SK-N-SH (cell line): ENCODE measurements around the gene CYP1B1. TPM values are rescaled to one million over a fixed set of nuclear protein-coding genes. Genes with fewer than 3 reads are reported as not detected.
A peak's percentile ranks its signal among the peaks of the same experiment; 100 is the strongest.

Experiments
- CTCF ChIA-PET: fragments of 300-600, 350-600 bp; formaldehyde crosslinking; extraction: SDS; loops from one replicate; lab custom pipeline; 2021; lab: Yijun Ruan, JAX
- POLR2A ChIA-PET: fragments of 350-600 bp; sonication (Branson Sonifier 250); formaldehyde crosslinking; extraction: SDS; loops from one replicate; lab custom pipeline; 2020; ENCODE audit warnings: antibody characterized with exemption, inconsistent platforms; lab: Yijun Ruan, JAX
- DNase-seq: peaks from one replicate; pipeline ENCODE4 v3.0.0; 2012
- H2AFZ ChIP-seq: fragments of 200-600 bp; sonication (generic); 2 replicates; pipeline ENCODE4 v1.8.1; 2016; ENCODE audit warnings: antibody characterized with exemption, mild to moderate bottlenecking, low read depth
- H3F3A ChIP-seq: fragments of 200-600 bp; sonication (generic); replicated peaks from 2 replicates; pipeline ENCODE3; 2016; ENCODE audit warnings: antibody characterized with exemption, mild to moderate bottlenecking; ENCODE audit not compliant: insufficient read depth
- H3K27ac ChIP-seq, 2 experiments: fragments of 200-500 bp in 1 of 2; fragments of 200-600 bp in 1 of 2; sonication (Bioruptor generic) in 1 of 2; sonication (generic), shearing (Covaris generic) in 1 of 2; 2 replicates each; pipeline versions ENCODE4 v1.5.1 to v1.6.1; 2014 to 2016; ENCODE audit warnings: low read depth in 2 of 2, inconsistent platforms in 1 of 2, low read length in 1 of 2, mild to moderate bottlenecking in 1 of 2, mixed read lengths in 1 of 2
- H3K27me3 ChIP-seq: fragments of 200-600 bp; sonication (generic), shearing (Covaris generic); 2 replicates; pipeline ENCODE4 v1.6.1; 2016; ENCODE audit warnings: mixed run types; ENCODE audit not compliant: insufficient read depth
- H3K36me3 ChIP-seq, 2 experiments: fragments of 200-500 bp in 1 of 2; fragments of 200-600 bp in 1 of 2; sonication (Bioruptor generic) in 1 of 2; sonication (generic) in 1 of 2; replicated peaks in 1 of 2; 2 replicates each; pipeline versions ENCODE3 to v1.5.1; 2014 to 2016; ENCODE audit warnings: low read length in 1 of 2, mild to moderate bottlenecking in 1 of 2; ENCODE audit not compliant: insufficient read depth in 2 of 2, control insufficient read depth in 1 of 2
- H3K4me1 ChIP-seq, 2 experiments: fragments of 200-500 bp in 1 of 2; fragments of 200-600 bp in 1 of 2; sonication (Bioruptor generic) in 1 of 2; sonication (generic), shearing (Covaris generic) in 1 of 2; 2 replicates each; pipeline versions ENCODE4 v1.5.1 to v1.6.1; 2014 to 2016; ENCODE audit warnings: low read depth in 1 of 2, low read length in 1 of 2, mixed run types in 1 of 2; ENCODE audit not compliant: insufficient read depth in 2 of 2, control insufficient read depth in 1 of 2
- H3K4me2 ChIP-seq: fragments of 200-600 bp; sonication (generic), shearing (Covaris generic); 2 replicates; pipeline ENCODE4 v1.6.1; 2017; ENCODE audit warnings: mixed run types
- H3K4me3 ChIP-seq, 2 experiments: fragments of 200-500 bp in 1 of 2; fragments of 200-600 bp in 1 of 2; sonication (Bioruptor generic) in 1 of 2; sonication (generic), shearing (Covaris generic) in 1 of 2; 2 replicates each; pipeline versions ENCODE4 v1.5.1 to v1.8.1; 2014 to 2016; ENCODE audit warnings: low read depth in 2 of 2, inconsistent platforms in 1 of 2, low read length in 1 of 2, mild to moderate bottlenecking in 1 of 2, mixed read lengths in 1 of 2, moderate library complexity in 1 of 2
- H3K79me2 ChIP-seq: fragments of 200-600 bp; sonication (generic); 2 replicates; pipeline ENCODE4 v1.8.1; 2017; ENCODE audit warnings: mild to moderate bottlenecking; ENCODE audit not compliant: insufficient read depth
- H3K9ac ChIP-seq: fragments of 200-600 bp; sonication (generic); 2 replicates; pipeline ENCODE4 v1.6.1; 2017; ENCODE audit warnings: mixed run types
- H3K9me2 ChIP-seq: fragments of 200-600 bp; sonication (generic); 2 replicates; pipeline ENCODE4 v1.6.1; 2017; ENCODE audit warnings: mixed run types
- H3K9me3 ChIP-seq: fragments of 200-600 bp; sonication (generic); 2 replicates; pipeline ENCODE4 v1.6.1; 2017; ENCODE audit warnings: mixed run types, mild to moderate bottlenecking, moderate library complexity
- H4K20me1 ChIP-seq: fragments of 200-600 bp; sonication (generic); 2 replicates; pipeline ENCODE4 v1.6.1; 2017; ENCODE audit warnings: mild to moderate bottlenecking, mixed run types; ENCODE audit not compliant: insufficient read depth
- CHD2 ChIP-seq: fragments of 150-350 bp; IDR thresholded peaks from 2 replicates; pipeline ENCODE4 v1.6.1; 2018; ENCODE audit warnings: low read length; ENCODE audit not compliant: partially characterized antibody
- EP300 ChIP-seq, 2 experiments: IDR thresholded peaks; 2 replicates each; pipeline versions ENCODE4 v1.4.0 to v1.6.1; 2012; ENCODE audit warnings: borderline replicate concordance in 1 of 2, low read depth in 1 of 2, low read length in 1 of 2
- FOXJ3 ChIP-seq: sonication (generic); formaldehyde crosslinking; IDR thresholded peaks from 2 replicates; pipeline ENCODE4 v1.5.1; 2020; ENCODE audit warnings: mild to moderate bottlenecking, missing genetic modification reagents
- GABPA ChIP-seq: IDR thresholded peaks from 2 replicates; pipeline ENCODE4 v1.4.0; 2012; ENCODE audit warnings: low read depth, mild to moderate bottlenecking
- GATA2 ChIP-seq: sonication (generic); formaldehyde crosslinking; IDR thresholded peaks from 2 replicates; pipeline ENCODE4 v1.5.0; 2020; ENCODE audit warnings: mild to moderate bottlenecking, missing genetic modification reagents
- PBX3 ChIP-seq: IDR thresholded peaks from 2 replicates; pipeline ENCODE4; 2012
- RAD21 ChIP-seq: IDR thresholded peaks from 2 replicates; pipeline ENCODE4 v1.6.1; 2012; ENCODE audit warnings: mild to moderate bottlenecking, low read length
- RCOR1 ChIP-seq: fragments of 150-350 bp; IDR thresholded peaks from 2 replicates; pipeline ENCODE4 v1.6.1; 2017; ENCODE audit warnings: antibody characterized with exemption, low read length
- REST ChIP-seq: IDR thresholded peaks from 2 replicates; pipeline ENCODE4 v1.6.1; 2012; ENCODE audit warnings: mild to moderate bottlenecking, low read depth, low read length, moderate library complexity
- RFX5 ChIP-seq: IDR thresholded peaks from 2 replicates; pipeline ENCODE4 v1.6.1; 2012; ENCODE audit warnings: mild to moderate bottlenecking, improper control_type of control experiment, low read length
- USF2 ChIP-seq: fragments of 150-350 bp; IDR thresholded peaks from 2 replicates; pipeline ENCODE4 v1.6.1; 2017; ENCODE audit warnings: antibody characterized with exemption, low read length, low read depth, borderline replicate concordance
- WGBS: methylation state at CpG from one replicate; pipeline ENCODE4 v1.1.6; 2017; ENCODE audit warnings: low lambda C conversion rate; 5-methylcytosine and 5-hydroxymethylcytosine counted together
- polyA plus RNA-seq, 3 experiments: library from polyadenylated mRNA; depleted of rRNA; stranded (reverse); fragments of >200 nt; gene quantifications; 2 replicates each; pipeline ENCODE4 v1.2.3, GENCODE V29; 2012

CYP1B1 gene
- polyA plus RNA-seq, 1 of the 3 experiments (the other 2 are of a cell fraction) = 0.20 TPM

GRCh38 chr2:38108907-38109731, 33.2 kb upstream of the CYP1B1 start (continued):
- TF ChIP-seq USF2 (no peak), PBX3 (no peak), GABPA (no peak), REST (no peak)

- 87% methylated on average over 17 of the region's 17 CpGs for WGBS
- Histone ChIP-seq H3K79me2 (no peaks in the 10 kb centered on the region), H3K4me1 (peaks cover 5 to 51% of the 10 kb centered on the region in 2 experiments; a peak in 3 of 4 replicates), H3K27ac (peak overlapping the region in 1 of 2 experiments; percentile 99; a peak in 2 of 4 replicates), H3K4me2 (no peak overlapping the region), H3F3A (no peaks in the 10 kb centered on the region), H3K9me3 (no peaks in the 10 kb centered on the region), H2AFZ (no peak overlapping the region), H3K4me3 (no peak overlapping the region), H4K20me1 (no peaks in the 10 kb centered on the region), H3K9me2 (no peaks in the 10 kb centered on the region), H3K9ac (no peak overlapping the region), H3K27me3 (no peaks in the 10 kb centered on the region), H3K36me3 (no peaks in the 10 kb centered on the region)
- DNase-seq = peak; percentile 55
- POLR2A ChIA-PET = interaction anchor here (0.6 to 4.6 kb wide), 4 partner anchors 12 to 260 kb away, joined by 3 to 32 read pairs (median 4); partner anchors contain the start of gene CYP1B1
- TF ChIP-seq CHD2 = peak; percentile 86
- peak in 1 of 2 experiments; percentile 83; a peak in 2 of 4 replicates for TF ChIP-seq EP300 (IDR thresholded peaks at IDR 0.05; ENCODE audit: borderline replicate concordance in 1 of 2, low read depth in 1 of 2, low read length in 1 of 2)
- peak; percentile 63 for TF ChIP-seq GATA2 (CRISPR knock-in tag)
- TF ChIP-seq RCOR1 = peak; percentile 65
- no peak for TF ChIP-seq RFX5
- TF ChIP-seq RAD21 = 0 out of 2 replicates have a peak, but pooled peaks have one; percentile 1
- peak; percentile 52; the same call in 1 of the 2 replicates for TF ChIP-seq FOXJ3 (CRISPR knock-in tag)
- TF ChIP-seq GABPA = no peak
- CTCF ChIA-PET = interaction anchor here (0.7 to 5.9 kb wide), 9 partner anchors 8 to 231 kb away, joined by 3 to 72 read pairs (median 4); partner anchors contain the start of gene CYP1B1
Measured at GRCh38 chr2:38107738-38108410, 31.9 kb upstream of the CYP1B1 start.
